Stimulated activated CD4-positive, alpha-beta T cell treated with anti-CD3 and anti-CD28 coated beads, Interleukin-1b, Interleukin-23, amount 100 ng/mL, for 1 hour (primary cell): ENCODE measurements around the gene SIPA1L3.
"Not testable (repeated sequence)": the region's sequence is repeated elsewhere in the genome, so short reads cannot be mapped to it uniquely, and the experiment has no call there.

Experiments used
- DNase-seq, 2 donors: peaks; one replicate each; pipeline ENCODE4 v3.0.0-alpha.2; 2020; ENCODE audit warnings: low read depth in 2 of 2

The SIPA1L3 gene

DNA sequence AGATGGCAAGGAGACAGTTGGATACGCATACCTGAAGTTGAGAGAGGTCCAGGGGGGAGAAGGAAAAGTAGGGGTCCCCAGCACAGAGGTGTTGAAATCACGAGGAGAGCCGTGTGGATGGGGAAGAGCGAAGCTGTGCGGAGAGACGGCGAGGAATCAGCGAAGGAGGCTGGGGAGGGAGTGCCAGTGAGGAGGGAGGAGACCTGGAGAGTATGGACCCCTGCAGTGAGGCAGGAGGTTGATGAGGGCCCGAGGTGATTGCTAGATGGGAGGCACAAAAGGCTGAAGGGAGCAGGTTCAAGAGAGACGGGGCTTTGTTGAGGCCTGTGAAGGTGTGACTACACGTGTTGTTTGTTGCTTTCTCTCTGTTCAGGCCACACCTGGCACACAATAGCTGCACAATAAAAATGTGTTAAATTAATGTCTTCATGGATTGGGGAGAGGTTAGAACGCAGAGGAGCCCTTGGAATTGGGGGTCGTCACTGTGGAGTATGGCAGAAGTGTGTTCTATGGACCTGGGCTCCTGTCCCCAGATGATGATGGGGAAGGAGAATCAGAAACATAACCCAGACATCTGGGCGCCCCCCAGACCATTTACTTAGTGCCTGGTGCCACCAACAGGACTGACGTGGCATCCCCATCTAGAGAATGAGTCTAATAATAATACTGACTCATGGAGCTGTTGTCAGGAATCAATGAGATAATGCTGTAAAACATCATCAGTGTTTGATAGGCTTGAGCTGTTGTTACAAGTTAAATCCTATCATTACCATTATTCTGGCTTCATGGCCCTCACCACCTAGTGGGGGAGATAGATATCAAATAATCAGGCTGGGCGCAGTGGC, 137.5 kb downstream of the SIPA1L3 start:
- no peak for DNase-seq

DNA sequence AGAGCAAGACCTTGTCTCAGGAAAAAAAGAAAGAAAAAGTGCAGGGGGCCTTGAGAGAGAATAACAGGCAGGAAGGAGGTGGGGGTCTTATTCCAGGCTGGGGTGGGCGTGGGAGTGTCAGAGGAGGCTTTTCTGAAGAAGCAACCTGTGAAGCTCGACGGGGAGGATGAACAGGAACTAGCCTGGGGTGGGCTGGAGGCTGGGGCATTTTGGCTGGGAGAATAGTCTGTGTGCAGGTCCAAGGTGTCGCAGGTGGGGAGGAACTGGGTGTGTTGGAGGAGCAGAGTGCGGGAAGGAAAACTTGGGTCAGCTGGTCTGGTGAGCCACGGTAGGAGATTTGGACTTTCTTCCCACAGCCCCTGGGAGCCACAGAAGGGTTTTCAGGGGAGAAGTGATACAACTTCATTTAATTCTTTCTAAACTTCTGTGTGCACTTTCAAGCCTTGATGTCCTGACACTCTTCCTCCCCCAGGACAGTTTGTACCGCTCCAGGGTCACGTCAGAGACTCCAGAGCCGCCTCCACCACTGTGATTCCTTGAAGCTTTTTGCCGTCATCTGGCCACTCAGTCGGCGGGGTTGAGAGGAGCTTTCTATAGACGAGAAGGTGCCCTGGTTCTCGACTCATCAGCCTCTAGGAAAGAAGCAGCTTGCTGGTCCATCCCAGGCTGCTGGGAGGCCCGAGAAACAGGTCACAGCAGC, 138.7 kb downstream of the SIPA1L3 start:
- DNase-seq, result no peak

DNA sequence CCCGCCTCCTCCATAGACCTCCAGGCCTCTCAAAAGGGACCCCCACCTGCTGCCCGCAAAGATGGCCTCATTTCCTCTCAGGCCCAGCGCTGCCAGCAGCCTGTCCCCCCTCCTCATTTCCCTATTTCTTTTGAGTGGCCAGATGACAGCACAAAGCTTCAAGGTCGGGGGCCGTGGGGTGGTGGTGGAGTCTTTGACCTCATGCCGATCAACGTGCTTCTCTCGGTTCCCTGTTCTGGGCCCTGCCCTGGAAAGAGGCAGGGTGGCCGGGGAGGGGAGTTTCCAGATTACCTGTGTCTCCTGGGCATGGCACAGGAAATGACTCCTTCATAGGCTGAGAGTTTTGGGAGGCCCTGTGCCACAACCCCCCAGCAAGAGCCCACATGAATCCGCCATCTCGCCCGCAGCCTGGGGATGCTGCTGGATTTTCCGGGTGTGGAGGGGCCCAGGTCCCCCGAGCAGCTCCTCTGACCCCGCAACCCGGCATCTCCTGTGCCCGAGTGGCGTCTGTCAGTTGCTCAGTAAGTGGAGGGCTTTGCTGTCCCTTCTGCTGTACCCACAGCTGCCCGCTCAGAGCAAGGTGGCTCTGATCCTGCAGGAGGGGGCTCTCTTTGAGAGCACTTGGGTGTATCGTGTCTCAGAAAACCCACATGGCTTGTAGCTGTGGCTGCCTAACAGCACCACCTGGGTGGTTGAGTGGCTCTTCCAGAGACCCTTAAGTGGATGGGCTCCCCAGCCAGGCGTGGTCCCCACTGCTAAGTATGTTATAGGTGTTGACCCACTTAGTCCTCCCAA, 139.4 kb downstream of the SIPA1L3 start:
- no peak for DNase-seq

DNA sequence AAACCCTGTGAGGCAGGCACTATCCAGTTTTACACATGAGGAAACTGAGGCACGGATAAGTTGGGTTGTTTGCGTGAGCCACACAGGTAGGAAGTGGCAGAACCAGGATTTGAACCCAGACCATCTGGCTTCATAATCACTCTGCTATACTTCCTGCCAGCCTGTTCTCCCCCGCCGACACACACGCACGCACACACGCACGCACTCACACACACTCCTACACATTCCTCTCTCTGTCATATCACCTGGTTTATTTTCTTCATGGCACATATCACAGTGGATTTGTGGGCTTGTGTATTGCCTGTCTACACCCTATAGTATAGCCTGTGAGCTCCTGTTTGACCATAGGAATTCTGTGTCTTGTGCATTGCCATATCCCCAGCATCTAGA, 140.0 kb downstream of the SIPA1L3 start:
- DNase-seq, result no peak

DNA sequence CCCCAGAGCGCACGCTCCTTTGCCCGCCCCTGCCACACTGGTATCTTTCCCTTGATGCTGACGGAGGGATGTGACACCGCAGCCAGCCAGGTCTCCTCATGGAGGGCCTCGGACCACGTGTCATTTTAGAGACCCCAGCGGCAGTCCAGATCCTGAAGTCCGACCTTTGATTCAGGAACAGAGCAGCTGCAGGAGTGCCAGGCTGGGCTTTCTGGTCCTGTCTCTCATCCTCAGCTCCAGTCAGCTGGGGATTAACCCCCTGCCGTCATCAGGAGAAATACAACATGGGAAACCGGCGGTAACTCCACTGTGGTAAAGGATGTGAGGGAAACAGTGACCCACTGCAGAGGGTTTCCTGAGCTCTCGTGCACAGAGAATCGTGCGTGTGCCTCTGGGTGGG, 140.6 kb downstream of the SIPA1L3 start:
- DNase-seq, result no peak

DNA sequence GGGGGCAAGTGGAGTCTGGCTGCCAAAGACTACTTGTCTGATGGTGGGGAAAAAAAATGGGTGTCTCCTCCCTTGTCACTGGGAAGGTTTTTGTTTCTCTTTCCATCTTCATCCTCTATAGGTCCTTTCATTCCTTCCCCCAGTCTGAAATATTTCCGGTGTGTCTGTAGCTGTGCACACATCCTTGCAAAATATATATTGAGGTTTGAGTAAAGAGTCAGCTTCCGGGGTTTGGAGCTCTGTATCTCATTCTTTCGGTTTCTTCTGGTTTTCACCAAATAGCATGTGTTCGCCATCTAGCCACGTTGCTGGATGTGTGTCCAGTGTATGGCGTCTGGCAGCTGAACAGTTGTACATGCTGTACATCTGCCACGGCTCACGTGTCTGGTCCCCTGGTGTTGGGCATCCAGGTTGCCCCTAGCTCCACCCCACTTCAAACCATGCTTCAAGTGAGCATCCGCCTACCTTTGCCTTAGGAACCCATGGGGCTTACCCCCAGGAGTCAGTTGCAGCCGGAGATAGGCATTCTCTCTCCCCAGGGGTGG, 142.2 kb downstream of the SIPA1L3 start:
- peak; percentile 13 to 17 for DNase-seq

DNA sequence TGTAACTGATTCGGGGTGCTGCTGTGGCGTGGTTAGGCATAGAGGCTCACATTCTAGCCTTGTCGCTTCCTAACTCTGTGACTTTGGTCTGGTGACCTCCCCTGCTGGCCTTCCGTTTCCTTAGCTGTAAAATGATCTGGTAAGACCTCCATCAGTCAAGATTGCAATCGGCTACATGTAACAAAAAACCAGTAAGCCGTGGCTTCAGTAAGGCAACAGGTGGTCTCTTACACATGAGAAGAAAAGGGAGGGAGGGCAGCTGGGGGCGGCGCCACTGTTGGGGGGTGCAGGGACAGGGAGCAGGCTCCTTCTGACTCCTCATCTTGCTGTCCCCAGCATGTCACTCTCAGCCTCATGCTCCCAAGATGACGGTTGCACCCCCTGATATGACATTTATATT, 148.0 kb downstream of the SIPA1L3 start:
- no peak for DNase-seq

DNA sequence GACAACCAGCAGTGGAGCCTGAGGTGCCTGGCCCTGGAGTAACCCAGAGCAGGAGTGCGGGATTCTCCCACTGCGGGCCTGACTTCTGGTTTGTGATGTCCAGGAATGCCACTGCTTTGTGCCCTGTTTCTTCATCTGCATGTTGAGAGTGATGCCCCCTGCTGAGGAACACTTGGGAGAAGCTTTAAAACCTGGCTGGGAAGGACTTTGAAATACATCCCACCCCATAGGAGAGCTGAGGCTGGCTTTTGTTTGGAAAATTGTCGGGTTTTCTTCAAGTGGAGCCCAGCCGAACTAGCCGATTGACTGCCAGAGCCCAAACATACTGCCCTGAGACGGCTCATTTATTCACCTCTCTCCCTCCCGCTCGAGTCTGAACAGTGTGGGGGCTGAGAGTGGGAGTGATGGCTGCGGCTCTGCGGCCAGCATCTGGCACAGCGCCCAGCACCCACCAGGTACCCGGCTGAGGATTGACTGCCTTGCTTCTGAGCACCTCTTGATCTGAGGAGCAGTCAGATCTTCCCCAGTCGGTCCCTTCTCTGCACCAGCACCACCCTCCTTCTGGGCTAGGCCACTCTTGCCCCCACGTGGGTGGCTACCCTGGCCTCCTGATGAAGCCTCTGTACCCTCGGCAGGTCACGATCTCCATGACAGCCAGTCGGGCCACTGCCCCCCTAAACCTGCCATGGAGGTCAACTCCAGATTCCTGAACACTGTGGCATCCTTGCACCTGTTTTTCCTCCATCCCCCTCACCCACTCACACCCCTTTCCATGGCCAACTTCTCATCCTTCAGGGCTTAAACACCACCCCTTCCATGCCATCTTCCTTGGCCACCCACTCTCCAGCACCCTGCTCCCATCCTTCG, 148.9 kb downstream of the SIPA1L3 start:
- DNase-seq, result no peak

DNA sequence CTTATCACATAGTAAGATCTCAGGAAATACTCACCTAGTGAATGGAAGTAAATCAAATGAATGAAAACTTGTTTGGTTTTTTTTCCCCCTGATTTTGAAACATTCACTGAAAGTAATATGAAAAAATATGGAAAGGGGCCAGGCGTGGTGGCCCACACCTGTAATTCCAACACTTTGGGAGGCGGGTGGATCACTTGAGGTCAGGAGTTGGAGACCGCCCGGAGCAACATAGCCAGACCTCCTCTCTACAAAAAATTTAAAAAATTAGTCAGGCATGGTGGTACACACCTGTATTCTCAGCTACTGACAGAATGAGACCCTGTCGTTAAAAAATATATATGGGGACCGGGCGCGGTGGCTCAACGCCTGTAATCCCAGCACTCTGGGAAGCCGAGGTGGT, 149.6 kb downstream of the SIPA1L3 start:
- DNase-seq, result no peak

DNA sequence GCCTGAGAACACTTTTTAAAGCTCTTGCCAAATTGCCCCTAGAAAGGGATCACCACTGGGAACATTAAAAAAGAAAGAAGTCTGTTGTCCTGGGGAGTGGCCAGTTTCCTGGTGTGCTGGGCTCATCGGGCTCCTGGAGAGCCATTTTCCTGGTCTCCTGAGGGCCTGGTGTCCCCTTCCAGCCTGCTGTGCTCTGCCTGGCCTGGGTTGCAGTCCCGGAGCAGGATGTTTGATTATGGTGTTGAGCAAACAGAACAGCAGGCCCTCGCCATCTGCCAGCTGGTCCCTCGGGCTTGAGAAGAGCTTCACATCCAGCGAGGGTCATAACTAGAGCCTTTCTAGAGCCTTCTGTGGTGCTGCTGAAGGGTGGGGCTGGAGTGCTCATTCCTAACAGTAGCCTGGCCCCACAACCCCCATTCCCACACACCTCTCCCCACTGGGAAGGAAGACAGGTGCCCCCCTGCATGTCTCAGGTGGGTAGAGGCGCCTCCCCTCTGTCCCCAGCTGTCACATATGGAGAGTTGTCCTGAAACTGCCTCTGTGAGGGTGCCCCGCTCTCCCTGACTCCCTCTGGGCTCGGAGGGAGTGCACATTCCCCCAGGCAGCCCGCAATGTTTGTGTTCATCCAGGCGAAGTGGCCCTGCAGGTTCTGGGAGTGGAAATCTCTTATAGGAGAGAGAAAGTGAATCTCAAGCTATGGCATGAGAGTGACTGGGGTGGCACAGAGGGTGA, 151.1 kb downstream of the SIPA1L3 start:
- no peak for DNase-seq

DNA sequence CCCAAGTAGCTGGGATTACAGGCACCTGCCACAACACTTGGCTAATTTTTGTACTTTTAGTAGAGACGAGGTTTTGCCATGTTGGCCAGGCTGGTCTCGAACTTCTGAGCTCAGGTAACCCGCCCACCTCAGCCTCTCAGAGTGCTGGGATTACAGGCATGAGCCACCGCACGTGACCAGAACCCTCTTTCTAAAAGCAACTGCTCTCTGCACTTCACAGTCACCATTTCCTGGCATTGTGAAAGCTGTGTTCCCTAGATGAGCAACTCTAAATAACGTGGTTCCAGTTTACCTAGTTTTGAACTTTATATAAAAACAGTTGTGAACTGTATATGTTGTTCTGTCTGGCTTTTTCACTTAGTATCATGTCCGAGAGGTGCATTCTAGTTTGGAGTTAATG, 152.9 kb downstream of the SIPA1L3 start:
- DNase-seq, result no peak

DNA sequence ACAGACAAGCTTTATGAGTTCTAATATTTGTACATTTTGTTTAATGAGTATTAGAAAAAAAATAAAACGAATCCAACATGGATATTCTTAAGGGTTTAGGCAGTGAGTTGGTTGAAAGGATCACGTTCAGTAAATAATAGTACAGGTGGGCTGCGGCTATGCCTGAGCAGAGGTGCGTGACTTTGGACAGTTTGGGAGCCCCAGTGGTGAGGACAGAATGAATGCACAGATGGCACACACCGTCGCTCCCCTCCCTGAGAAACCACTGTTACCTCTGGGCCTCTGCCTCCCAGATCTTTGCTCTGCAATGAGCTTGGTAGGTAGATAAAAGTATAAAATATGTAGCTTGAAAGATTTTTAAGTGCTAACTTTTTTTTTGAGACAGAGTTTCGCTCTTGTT, 153.3 kb downstream of the SIPA1L3 start:
- DNase-seq, result no peak

DNA sequence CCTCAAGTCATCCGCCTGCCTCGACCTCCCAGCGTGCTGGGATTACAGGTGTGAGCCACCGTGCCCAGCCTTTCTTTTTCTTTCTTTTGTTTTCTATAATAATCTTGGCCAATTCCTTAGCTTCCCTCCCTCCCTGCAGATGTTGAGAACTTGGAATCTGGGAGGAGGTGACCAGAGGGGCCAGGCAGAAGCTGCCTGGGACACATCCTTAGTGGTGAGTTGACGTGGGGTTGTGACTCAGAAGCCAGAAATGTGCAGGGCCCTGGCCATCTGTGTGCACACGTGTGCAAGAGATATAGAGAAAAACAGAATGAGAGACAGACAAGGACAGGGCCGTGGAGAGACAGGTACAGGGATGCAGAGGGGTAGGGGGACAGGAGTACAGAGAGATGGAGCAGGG, 154.3 kb downstream of the SIPA1L3 start:
- no peak for DNase-seq

DNA sequence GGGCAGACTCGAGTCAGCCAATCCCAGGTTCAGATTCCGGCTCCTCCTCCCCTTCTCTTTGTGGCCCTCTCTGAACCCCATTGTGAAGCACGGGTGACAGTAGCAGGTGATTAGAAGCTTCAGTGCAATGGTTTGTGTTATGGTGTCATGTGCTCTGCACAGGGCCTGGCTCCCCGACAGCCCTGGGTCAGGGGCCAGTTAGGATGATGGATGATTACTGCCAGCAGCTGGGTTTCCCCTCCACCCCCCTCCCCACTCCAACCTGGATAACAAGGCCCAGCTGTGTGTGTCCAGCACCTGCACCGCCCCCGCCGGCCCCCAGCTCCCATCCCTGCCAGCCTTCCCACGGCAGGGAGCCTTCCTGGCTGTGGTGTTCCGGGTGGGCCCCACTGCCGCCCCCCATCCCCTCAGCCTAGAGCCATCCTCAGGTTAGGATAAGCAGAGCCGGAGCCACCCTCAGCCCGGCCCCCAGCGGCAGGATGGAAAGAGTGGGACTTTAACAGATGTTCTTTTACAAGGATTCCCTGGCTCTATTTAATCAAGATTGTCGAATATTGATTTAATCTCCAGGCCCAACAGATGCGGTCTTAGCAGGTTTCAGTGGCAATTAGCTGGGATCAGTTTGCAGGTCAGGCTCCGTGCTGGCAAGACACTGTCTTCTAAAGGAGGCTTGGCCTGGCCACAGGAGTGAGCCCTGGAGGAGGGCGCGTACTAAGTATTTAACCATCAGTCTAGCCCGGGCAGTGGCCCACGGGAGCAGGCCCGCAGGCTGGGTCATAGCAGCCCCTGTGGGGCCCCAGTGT, 156.2 kb downstream of the SIPA1L3 start:
- no peak for DNase-seq

DNA sequence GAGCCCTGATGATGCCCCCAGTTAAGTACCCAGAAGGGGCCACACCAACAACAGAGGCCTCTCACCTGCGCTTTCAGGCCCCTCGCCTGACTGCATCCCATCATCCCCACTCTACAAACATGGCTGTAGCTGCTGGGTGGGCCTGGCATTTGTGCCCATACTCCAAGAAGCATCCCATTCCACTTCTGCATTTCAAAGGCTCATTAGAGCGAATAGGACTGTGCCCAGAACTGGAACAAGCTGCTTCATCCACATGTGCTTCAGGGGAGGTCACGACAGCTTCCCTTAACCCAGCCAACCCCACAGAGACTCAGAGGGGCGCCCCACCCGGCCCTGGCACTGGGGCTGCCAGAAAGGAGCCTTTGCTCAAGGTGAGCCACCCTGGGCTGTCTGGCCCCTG, 156.9 kb downstream of the SIPA1L3 start:
- DNase-seq, result no peak

DNA sequence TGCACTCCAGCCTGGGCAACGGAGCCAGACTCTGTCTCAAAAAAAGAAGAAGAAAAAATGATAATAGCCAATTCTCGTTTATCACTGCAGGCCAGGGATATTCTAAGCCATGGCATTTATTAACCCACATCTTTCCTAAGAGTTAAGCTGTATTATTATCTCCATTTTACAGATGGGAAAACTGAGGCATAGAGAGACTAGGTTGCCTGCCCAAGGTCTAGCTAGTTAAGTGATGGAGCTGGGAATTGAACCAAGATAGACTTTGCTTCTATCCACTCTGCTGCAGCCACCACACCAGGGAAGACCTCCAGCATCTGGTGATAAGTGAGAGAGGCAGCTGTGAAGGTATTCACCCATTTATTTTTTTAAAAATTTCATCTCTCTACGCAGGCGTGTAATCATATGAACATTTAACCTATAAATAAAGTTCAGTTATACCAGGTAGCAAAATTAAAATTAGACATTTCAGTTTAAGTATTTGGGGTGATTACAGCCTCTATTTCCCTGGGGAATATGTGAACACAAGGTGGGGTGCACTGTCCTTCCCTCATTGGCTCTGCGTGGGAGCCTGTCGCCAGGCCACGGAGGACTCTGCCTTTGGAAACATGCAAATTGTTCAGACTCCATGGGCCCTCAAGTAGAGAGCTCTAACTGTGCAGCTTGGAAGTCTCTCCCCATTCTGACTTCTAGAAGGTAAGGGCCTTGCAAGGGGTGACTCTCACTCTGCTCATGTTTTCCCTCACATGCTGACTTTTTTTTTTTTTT, 157.8 kb downstream of the SIPA1L3 start:
- no peak for DNase-seq

DNA sequence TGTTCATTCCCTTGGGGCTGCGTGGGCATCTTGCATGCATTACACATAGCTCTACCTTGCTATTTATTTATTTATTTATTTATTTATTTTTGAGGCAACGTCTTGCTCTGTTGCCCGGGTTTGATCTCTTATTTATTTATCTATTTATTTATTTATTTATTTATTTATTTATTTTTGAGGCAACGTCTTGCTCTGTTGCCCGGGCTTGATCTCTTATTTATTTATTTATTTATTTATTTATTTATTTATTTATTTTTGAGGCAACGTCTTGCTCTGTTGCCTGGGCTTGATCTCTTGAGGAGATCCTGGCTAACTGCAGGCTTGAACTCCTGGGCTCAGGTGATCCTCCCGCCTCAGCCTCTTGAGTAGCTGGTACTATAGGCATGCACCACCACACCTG, 158.8 kb downstream of the SIPA1L3 start:
- not testable (repeated sequence) for DNase-seq

DNA sequence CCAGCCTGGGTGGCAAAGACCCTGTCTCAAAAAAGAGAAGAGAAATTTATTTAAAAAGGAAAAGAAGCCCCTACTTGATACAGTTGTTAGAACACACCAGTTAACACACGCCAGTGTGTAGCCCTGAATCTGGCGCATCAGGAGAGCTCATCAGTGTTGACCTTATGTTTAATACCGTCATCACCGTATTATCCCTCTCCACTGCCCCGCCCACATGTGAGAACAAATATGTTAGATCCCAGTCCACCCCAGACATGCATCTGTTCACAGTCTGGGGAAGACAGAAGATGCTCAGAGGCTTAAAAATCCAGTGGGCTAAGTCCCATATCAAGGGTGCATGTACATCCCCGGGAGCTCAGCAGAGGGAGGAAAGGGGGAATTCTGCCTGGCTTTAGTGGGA, 161.8 kb downstream of the SIPA1L3 start:
- DNase-seq, result no peak

DNA sequence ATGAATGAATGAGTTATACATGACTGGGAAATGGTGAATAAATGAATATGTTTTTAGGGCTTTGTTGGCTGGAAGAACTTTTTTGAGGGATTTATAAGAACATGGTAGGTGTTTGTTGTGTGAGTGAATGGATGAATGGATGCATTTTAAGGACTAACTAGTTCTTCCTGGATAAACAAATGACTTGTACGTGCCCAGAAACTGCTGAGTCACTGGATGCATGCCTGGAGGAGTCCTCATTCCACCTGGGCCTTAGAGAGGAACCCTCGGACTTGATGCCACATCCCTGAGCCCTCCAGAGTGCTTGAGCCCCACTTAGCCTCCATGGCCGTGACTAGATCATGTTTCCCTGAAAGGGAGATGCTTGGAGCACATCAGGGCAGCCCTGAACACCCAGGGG, 163.6 kb downstream of the SIPA1L3 start:
- no peak for DNase-seq
